Liver (tissue), 9 donors: Measurements from ENCODE around the gene ATL2. TPM values are rescaled to one million over a fixed set of nuclear protein-coding genes. Genes with fewer than 3 reads are reported as not detected.
"Not testable (repeated sequence)": the region's sequence is repeated elsewhere in the genome, so short reads cannot be mapped to it uniquely, and the experiment has no call there.

Experiments used
- DNase-seq: peaks from one replicate; pipeline ENCODE4 v3.0.0-alpha.2; 2017; ENCODE audit warnings: low spot score
- H3K27ac ChIP-seq, 2 donors: one replicate each; pipeline ENCODE4 v1.7.0; 2013; ENCODE audit warnings: inconsistent platforms in 2 of 2, low read length in 2 of 2, control low read depth in 1 of 2, low read depth in 1 of 2, mild to moderate bottlenecking in 1 of 2
- H3K27me3 ChIP-seq, 4 donors: one replicate each; pipeline versions ENCODE4 v1.6.1 to v1.7.0; 2013; ENCODE audit warnings: low read length in 3 of 4, inconsistent platforms in 1 of 4, mild to moderate bottlenecking in 1 of 4, moderate library complexity in 1 of 4; ENCODE audit not compliant: control insufficient read depth in 4 of 4, insufficient read depth in 4 of 4
- H3K36me3 ChIP-seq, 4 donors: one replicate each; pipeline versions ENCODE4 v1.6.1 to v1.7.0; 2013; ENCODE audit warnings: low read length in 3 of 4, mild to moderate bottlenecking in 3 of 4, low read depth in 1 of 4, moderate library complexity in 1 of 4; ENCODE audit not compliant: control insufficient read depth in 4 of 4, insufficient read depth in 3 of 4
- H3K4me1 ChIP-seq, 4 donors: one replicate each; pipeline versions ENCODE4 v1.6.1 to v1.7.0; 2013; ENCODE audit warnings: low read length in 3 of 4, mild to moderate bottlenecking in 3 of 4, moderate library complexity in 1 of 4; ENCODE audit not compliant: control insufficient read depth in 4 of 4, insufficient read depth in 4 of 4
- H3K4me3 ChIP-seq, 3 donors: one replicate each; pipeline versions ENCODE4 v1.6.1 to v1.7.0; 2013; ENCODE audit warnings: low read length in 3 of 3, control low read depth in 1 of 3, low read depth in 1 of 3, mild to moderate bottlenecking in 1 of 3
- H3K9ac ChIP-seq, 2 donors: one replicate each; pipeline ENCODE4 v1.7.0; 2013; ENCODE audit warnings: low read length in 2 of 2, mild to moderate bottlenecking in 2 of 2, moderate library complexity in 2 of 2, control low read depth in 1 of 2, low read depth in 1 of 2
- H3K9me3 ChIP-seq, 4 donors: one replicate each; pipeline versions ENCODE4 v1.6.1 to v1.7.0; 2013; ENCODE audit warnings: low read length in 3 of 4; ENCODE audit not compliant: control insufficient read depth in 4 of 4
- EGR1 ChIP-seq, 2 donors: IDR thresholded peaks; 2 replicates each; pipeline ENCODE4 v1.6.1; 2016 to 2018; ENCODE audit warnings: antibody characterized with exemption in 2 of 2, low read depth in 2 of 2
- FOXA1 ChIP-seq: IDR thresholded peaks from 2 replicates; pipeline ENCODE4 v1.6.1; 2016; ENCODE audit warnings: antibody characterized with exemption
- FOXA2 ChIP-seq: IDR thresholded peaks from 2 replicates; pipeline ENCODE4 v1.6.1; 2016; ENCODE audit warnings: antibody characterized with exemption
- GABPA ChIP-seq, 2 donors: IDR thresholded peaks in 1 of 2; conservative IDR thresholded peaks in 1 of 2; 2 replicates each; pipeline ENCODE4 v1.6.1; 2016; ENCODE audit warnings: antibody characterized with exemption in 2 of 2, mild to moderate bottlenecking in 1 of 2, moderate library complexity in 1 of 2
- HNF4A ChIP-seq, 2 donors: conservative IDR thresholded peaks; 2 replicates each; pipeline ENCODE4 v1.6.1; 2016; ENCODE audit warnings: antibody characterized with exemption in 2 of 2, mild to moderate bottlenecking in 2 of 2
- HNF4G ChIP-seq: IDR thresholded peaks from 2 replicates; pipeline ENCODE4 v1.6.1; 2016; ENCODE audit warnings: antibody characterized with exemption
- JUND ChIP-seq, 2 donors: IDR thresholded peaks; 2 replicates each; pipeline ENCODE4 v1.6.1; 2016; ENCODE audit warnings: antibody characterized with exemption in 2 of 2
- NR2F2 ChIP-seq: IDR thresholded peaks from 2 replicates; pipeline ENCODE4 v1.6.1; 2016; ENCODE audit warnings: antibody characterized with exemption
- RAD21 ChIP-seq, 2 donors: IDR thresholded peaks; 2 replicates each; pipeline ENCODE4 v1.6.1; 2016; ENCODE audit warnings: antibody characterized with exemption in 2 of 2, mild to moderate bottlenecking in 2 of 2
- RXRA ChIP-seq, 2 donors: IDR thresholded peaks; 2 replicates each; pipeline ENCODE4 v1.6.1; 2017 to 2018; ENCODE audit warnings: antibody characterized with exemption in 2 of 2, mild to moderate bottlenecking in 1 of 2
- SP1 ChIP-seq: IDR thresholded peaks from 2 replicates; pipeline ENCODE4 v1.6.1; 2018; ENCODE audit warnings: antibody characterized with exemption, mild to moderate bottlenecking
- TAF1 ChIP-seq: conservative IDR thresholded peaks from 2 replicates; pipeline ENCODE4 v1.6.1; 2016; ENCODE audit warnings: antibody characterized with exemption, mild to moderate bottlenecking
- YY1 ChIP-seq: IDR thresholded peaks from 2 replicates; pipeline ENCODE4 v1.6.1; 2016; ENCODE audit warnings: antibody characterized with exemption, mild to moderate bottlenecking
- WGBS: extraction: QIAGEN DNeasy Blood & Tissue Kit; methylation state at CpG from one replicate; pipeline ENCODE4 v1.1.7; 2013; 5-methylcytosine and 5-hydroxymethylcytosine counted together
- polyA plus RNA-seq, 2 donors: library from polyadenylated mRNA; stranded (reverse) in 1 of 2; unstranded in 1 of 2; fragments of 200-250 nt in 1 of 2; fragments of >200 nt in 1 of 2; fragmentation: Nextera tagmentation in 1 of 2; extraction: Ambion mirVana in 1 of 2; gene quantifications; one replicate each; pipeline versions ENCODE4 v1.2.1 to v1.2.3, GENCODE V29; 2013 to 2015
- total RNA-seq, 2 donors: library from RNA; depleted of rRNA; stranded (reverse); fragments of >200 nt; gene quantifications; one replicate each; pipeline ENCODE4 v1.2.3, GENCODE V29; 2014
- TF ChIP-seq, protein P1 (sequence below): fragments of 150-350 bp; IDR thresholded peaks from 2 replicates; pipeline ENCODE4 v1.5.1; 2017; ENCODE audit warnings: improper control_type of control experiment, low read depth, low read length; ENCODE audit not compliant: missing input control
- TF ChIP-seq, protein P2 (sequence below): IDR thresholded peaks from 2 replicates; pipeline ENCODE4 v1.6.1; 2016; ENCODE audit warnings: antibody characterized with exemption
- TF ChIP-seq, protein P3 (sequence below): IDR thresholded peaks from 2 replicates; pipeline ENCODE4 v1.6.1; 2016; ENCODE audit warnings: antibody characterized with exemption
- TF ChIP-seq, protein P4 (sequence below): IDR thresholded peaks from 2 replicates; pipeline ENCODE4 v1.6.1; 2016; ENCODE audit warnings: antibody characterized with exemption
- TF ChIP-seq, protein P5 (sequence below): IDR thresholded peaks from 2 replicates; pipeline ENCODE4 v1.6.1; 2016; ENCODE audit warnings: antibody characterized with exemption, mild to moderate bottlenecking
- donor health status: healthy.
- donor health status: healthy.
- donor health status: healthy.
- donor health status: healthy.
- donor health status: healthy.

The ATL2 gene
- total and polyA plus RNA-seq, 4 donors, result 21.0 to 163 (median 45.8) TPM

DNA sequence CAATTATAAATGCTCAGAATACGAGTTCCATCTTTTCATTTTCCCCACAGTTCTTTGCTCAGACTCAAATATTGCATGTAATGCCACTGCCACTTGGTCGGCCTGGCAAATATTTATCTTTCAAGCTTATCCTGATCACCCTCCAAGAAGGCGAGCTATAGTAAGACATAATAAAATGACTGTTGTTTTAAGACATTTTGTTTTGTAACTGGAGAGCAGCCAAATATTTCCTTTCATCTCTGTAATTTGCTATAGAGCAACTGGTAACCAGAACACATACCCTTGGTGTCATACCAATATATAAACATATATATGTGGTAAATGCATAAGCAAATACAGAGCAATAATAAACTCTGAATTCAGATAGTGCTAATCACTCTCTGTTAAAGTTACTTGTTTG is 7.3 kb upstream of the ATL2 start:
- TF ChIP-seq RAD21 (IDR thresholded peaks at IDR 0.05), result no peak
- no peak for TF ChIP-seq YY1

DNA sequence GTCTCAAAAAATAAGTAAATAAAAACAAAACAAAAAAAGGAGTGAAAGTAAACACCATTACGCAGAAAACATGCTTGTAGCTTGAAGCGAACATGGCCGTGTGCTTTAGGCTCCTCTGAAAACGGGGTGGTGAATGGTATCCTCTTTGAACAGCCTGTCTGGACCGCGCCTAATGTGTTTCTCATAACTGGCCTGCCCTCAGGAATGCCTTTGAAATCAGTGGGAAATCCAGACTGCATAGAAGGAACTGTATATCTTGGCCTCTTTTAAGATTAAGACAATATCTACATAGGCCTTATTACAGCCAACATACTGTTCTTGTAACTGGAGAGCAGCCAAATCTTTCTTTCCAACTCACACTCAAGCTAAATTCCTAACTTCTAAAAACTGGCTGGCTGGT is 6.7 kb upstream of the ATL2 start:
- not testable (repeated sequence) for H3K9ac ChIP-seq, DNase-seq, H3K4me3 ChIP-seq, H3K36me3 ChIP-seq, H3K27ac ChIP-seq, H3K9me3 ChIP-seq, H3K27me3 ChIP-seq
- 89% methylated on average over 6 of the region's 6 CpGs for WGBS
- peaks cover 0 to 10% (median 2%) of the 10 kb centered on the region in 4 donors for H3K4me1 ChIP-seq

More for the DNA sequence above, 7.3 kb upstream of the ATL2 start:
- Histone ChIP-seq H3K4me3 (no peak overlapping the region), H3K9me3 (no peaks in the 10 kb centered on the region), H3K27ac (no peak overlapping the region), H3K27me3 (no peaks in the 10 kb centered on the region), H3K36me3 (no peaks in the 10 kb centered on the region), H3K4me1 (peaks cover 0 to 10% (median 2%) of the 10 kb centered on the region in 4 donors), H3K9ac (no peak overlapping the region)
- DNase-seq, result no peak
- 57% methylated on average over 3 of the region's 3 CpGs for WGBS

DNA sequence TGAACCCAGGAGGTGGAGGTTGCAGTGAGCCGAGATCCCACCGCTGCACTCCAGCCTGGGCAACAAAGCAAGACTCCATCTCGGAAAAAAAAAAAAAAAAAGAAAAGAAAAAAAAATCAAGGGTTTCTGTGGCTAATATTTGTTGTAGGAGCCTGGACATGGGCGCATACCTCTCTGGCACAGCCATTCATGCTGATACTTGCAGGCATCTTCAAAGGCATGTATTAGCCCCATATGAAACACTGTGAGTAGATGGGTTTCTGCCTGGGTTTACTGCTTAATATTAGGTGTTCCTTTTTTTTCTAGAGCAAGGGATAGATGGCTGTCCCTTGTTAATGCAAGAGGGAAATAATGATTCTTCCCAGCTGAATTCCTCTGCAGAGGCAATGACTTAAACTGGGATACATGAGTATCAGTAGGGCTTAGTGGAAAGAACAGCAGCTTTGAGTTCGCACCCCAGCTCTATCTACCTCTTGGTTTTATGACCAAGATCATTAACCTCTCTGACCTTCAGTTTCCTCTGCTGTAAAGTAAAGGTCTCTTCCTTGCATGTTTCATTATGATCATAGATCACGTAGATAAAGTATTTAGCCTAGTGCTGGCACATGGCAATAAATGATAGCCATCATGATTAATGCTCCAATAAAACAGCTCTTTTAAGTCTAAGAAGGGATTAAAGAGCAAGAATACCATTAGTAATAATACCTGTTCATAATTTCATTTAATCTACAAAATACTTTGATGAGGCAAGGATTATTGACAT is 4.5 kb upstream of the ATL2 start:
- no peak overlapping the region for H3K4me3 ChIP-seq
- H3K4me1 ChIP-seq, result peaks cover 0 to 16% (median 7%) of the 10 kb centered on the region in 4 donors
- 92% methylated on average over 6 of the region's 6 CpGs for WGBS
- no peak overlapping the region for H3K27ac ChIP-seq
- no peaks in the 10 kb centered on the region for H3K9me3 ChIP-seq
- TF ChIP-seq, protein P1, sequence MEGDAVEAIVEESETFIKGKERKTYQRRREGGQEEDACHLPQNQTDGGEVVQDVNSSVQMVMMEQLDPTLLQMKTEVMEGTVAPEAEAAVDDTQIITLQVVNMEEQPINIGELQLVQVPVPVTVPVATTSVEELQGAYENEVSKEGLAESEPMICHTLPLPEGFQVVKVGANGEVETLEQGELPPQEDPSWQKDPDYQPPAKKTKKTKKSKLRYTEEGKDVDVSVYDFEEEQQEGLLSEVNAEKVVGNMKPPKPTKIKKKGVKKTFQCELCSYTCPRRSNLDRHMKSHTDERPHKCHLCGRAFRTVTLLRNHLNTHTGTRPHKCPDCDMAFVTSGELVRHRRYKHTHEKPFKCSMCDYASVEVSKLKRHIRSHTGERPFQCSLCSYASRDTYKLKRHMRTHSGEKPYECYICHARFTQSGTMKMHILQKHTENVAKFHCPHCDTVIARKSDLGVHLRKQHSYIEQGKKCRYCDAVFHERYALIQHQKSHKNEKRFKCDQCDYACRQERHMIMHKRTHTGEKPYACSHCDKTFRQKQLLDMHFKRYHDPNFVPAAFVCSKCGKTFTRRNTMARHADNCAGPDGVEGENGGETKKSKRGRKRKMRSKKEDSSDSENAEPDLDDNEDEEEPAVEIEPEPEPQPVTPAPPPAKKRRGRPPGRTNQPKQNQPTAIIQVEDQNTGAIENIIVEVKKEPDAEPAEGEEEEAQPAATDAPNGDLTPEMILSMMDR, result no peak
- TF ChIP-seq, protein P2, sequence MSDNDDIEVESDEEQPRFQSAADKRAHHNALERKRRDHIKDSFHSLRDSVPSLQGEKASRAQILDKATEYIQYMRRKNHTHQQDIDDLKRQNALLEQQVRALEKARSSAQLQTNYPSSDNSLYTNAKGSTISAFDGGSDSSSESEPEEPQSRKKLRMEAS, result no peak
- no peak for TF ChIP-seq GABPA (IDR thresholded peaks at IDR 0.05 in 1 of 2, conservative IDR thresholded peaks at IDR 0.05 in 1 of 2)
- TF ChIP-seq FOXA2, result no peak
- no peak for TF ChIP-seq HNF4G
- TF ChIP-seq RXRA (IDR thresholded peaks at IDR 0.05), result no peak
- TF ChIP-seq, protein P3, sequence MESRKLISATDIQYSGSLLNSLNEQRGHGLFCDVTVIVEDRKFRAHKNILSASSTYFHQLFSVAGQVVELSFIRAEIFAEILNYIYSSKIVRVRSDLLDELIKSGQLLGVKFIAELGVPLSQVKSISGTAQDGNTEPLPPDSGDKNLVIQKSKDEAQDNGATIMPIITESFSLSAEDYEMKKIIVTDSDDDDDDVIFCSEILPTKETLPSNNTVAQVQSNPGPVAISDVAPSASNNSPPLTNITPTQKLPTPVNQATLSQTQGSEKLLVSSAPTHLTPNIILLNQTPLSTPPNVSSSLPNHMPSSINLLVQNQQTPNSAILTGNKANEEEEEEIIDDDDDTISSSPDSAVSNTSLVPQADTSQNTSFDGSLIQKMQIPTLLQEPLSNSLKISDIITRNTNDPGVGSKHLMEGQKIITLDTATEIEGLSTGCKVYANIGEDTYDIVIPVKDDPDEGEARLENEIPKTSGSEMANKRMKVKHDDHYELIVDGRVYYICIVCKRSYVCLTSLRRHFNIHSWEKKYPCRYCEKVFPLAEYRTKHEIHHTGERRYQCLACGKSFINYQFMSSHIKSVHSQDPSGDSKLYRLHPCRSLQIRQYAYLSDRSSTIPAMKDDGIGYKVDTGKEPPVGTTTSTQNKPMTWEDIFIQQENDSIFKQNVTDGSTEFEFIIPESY, result no peak
- TF ChIP-seq, protein P4, sequence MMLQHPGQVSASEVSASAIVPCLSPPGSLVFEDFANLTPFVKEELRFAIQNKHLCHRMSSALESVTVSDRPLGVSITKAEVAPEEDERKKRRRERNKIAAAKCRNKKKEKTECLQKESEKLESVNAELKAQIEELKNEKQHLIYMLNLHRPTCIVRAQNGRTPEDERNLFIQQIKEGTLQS, result no peak
- TF ChIP-seq SP1, result no peak
- no peak for TF ChIP-seq HNF4A (conservative IDR thresholded peaks at IDR 0.05)
- no peak for TF ChIP-seq EGR1 (IDR thresholded peaks at IDR 0.05; ENCODE audit: low read depth in 2 of 2)
- no peak for TF ChIP-seq RAD21 (IDR thresholded peaks at IDR 0.05)
- TF ChIP-seq, protein P5, sequence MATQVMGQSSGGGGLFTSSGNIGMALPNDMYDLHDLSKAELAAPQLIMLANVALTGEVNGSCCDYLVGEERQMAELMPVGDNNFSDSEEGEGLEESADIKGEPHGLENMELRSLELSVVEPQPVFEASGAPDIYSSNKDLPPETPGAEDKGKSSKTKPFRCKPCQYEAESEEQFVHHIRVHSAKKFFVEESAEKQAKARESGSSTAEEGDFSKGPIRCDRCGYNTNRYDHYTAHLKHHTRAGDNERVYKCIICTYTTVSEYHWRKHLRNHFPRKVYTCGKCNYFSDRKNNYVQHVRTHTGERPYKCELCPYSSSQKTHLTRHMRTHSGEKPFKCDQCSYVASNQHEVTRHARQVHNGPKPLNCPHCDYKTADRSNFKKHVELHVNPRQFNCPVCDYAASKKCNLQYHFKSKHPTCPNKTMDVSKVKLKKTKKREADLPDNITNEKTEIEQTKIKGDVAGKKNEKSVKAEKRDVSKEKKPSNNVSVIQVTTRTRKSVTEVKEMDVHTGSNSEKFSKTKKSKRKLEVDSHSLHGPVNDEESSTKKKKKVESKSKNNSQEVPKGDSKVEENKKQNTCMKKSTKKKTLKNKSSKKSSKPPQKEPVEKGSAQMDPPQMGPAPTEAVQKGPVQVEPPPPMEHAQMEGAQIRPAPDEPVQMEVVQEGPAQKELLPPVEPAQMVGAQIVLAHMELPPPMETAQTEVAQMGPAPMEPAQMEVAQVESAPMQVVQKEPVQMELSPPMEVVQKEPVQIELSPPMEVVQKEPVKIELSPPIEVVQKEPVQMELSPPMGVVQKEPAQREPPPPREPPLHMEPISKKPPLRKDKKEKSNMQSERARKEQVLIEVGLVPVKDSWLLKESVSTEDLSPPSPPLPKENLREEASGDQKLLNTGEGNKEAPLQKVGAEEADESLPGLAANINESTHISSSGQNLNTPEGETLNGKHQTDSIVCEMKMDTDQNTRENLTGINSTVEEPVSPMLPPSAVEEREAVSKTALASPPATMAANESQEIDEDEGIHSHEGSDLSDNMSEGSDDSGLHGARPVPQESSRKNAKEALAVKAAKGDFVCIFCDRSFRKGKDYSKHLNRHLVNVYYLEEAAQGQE, result no peak
- no peak for TF ChIP-seq NR2F2
- no peak for TF ChIP-seq YY1
- no peak for TF ChIP-seq JUND (IDR thresholded peaks at IDR 0.05)
- no peak for TF ChIP-seq FOXA1
- TF ChIP-seq TAF1, result no peak
- H3K36me3 ChIP-seq, result no peaks in the 10 kb centered on the region
- DNase-seq, result no peak
- H3K27me3 ChIP-seq, result no peaks in the 10 kb centered on the region
- no peak overlapping the region for H3K9ac ChIP-seq
